Stimulated activated memory B cell treated with anti-CD40 and anti-IgM and Interleukin-4, amounts not matched to agents 10 μg/mL and 1 μg/mL and 100 μg/mL, for 72 hours (primary cell): ENCODE results near the gene KAT5.
"Not testable (repeated sequence)": the region's sequence is repeated elsewhere in the genome, so short reads cannot be mapped to it uniquely, and the experiment has no call there.

Source experiments
- ATAC-seq: fragments of 150-1000 bp; cut with Tn5 transposase; 2 replicates; pipeline ENCODE4 v1.10.0; 2021
- H3K27ac Mint-ChIP-seq: one replicate; pipeline ENCODE4 v1.8.0; 2022; ENCODE audit warnings: mild to moderate bottlenecking, mixed read lengths
- H3K27me3 Mint-ChIP-seq: one replicate; pipeline ENCODE4 v1.8.0; 2022; ENCODE audit warnings: mixed read lengths
- H3K36me3 Mint-ChIP-seq: one replicate; pipeline ENCODE4 v1.8.0; 2022; ENCODE audit warnings: mixed read lengths
- H3K4me1 Mint-ChIP-seq: one replicate; pipeline ENCODE4 v1.8.0; 2022; ENCODE audit warnings: mixed read lengths
- H3K4me3 Mint-ChIP-seq: one replicate; pipeline ENCODE4 v1.8.0; 2022; ENCODE audit warnings: mild to moderate bottlenecking, moderate library complexity, mixed read lengths
- H3K9me3 Mint-ChIP-seq: one replicate; pipeline ENCODE4 v1.8.0; 2022; ENCODE audit warnings: mixed read lengths

The KAT5 gene

DNA sequence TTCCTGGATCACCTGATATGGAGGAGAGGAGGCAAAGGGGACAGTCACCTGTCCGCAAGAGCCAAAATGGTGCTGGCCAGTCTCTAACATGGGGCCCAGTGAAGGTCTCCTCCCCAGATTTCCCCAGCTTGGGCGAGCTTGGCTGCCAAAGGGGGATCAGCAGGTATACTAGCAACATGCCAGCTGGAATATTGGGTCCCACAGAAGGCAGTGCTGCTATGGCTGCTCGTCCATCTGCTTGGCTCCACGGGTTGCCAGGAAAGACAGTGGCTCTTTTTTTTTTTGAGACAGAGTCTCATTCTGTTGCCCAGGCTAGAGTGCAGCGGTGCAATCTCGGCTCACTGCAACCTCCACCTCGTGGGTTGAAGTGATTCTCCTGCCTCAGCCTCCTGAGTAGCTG, 12.7 kb upstream of the KAT5 start:
- H3K4me1 Mint-ChIP-seq = peaks cover 13% of the 10 kb centered on the region

DNA sequence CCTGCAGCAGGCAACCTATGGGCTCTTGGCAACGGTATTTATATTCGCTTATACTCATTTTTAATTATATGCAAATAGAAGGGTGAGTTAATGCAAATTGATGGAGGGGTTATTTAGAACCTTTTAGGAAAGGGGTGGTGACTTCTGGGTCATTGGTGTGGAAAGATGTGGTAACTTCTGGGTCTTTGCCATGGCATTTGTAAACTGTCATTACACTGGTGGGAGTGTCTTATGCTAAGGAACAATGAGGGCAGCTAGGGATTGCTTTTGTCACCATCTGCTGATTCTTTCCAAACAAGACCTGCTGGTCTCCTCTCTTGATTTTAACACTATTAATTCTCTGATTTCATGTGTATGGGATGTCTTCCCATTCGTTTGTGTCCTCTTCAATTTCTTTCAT, 11.7 kb upstream of the KAT5 start:
- ATAC-seq = peak; percentile 57
- H3K4me1 Mint-ChIP-seq = peaks cover 13% of the 10 kb centered on the region

More for the DNA sequence above, 12.7 kb upstream of the KAT5 start:
- H3K9me3 Mint-ChIP-seq = peaks cover 3% of the 10 kb centered on the region
- H3K27ac Mint-ChIP-seq = no peak overlapping the region
- no peaks in the 10 kb centered on the region for H3K36me3 Mint-ChIP-seq
- no peak overlapping the region for H3K4me3 Mint-ChIP-seq
- H3K27me3 Mint-ChIP-seq = no peaks in the 10 kb centered on the region
- ATAC-seq = no peak

DNA sequence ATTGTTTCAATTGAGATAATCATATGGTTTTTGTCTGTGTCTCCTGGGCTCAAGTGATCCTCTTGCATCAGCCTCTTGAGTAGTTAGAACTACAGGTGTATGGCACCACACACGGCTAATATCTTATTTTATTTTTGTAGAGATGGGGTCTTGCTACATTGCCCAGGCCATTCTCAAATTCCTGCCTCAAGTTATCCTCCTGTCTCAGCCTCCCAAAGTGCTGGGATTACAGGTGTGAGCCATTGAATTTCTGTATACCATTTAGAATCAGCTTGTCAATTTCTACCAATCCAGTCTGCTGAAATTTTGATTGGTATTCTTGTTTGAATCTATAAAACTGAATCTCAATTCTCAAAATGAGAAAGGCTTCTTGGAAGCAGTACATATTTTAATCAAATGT, 10.4 kb upstream of the KAT5 start:
- Mint-ChIP-seq H3K27me3 (no peaks in the 10 kb centered on the region), H3K36me3 (no peaks in the 10 kb centered on the region), H3K27ac (no peak overlapping the region), H3K4me1 (peaks cover 24% of the 10 kb centered on the region), H3K4me3 (no peak overlapping the region), H3K9me3 (peaks cover 3% of the 10 kb centered on the region)
- ATAC-seq = no peak

More for the DNA sequence above, 11.7 kb upstream of the KAT5 start:
- H3K9me3 Mint-ChIP-seq = peaks cover 3% of the 10 kb centered on the region
- no peaks in the 10 kb centered on the region for H3K27me3 Mint-ChIP-seq
- H3K4me3 Mint-ChIP-seq = no peak overlapping the region
- H3K27ac Mint-ChIP-seq = no peak overlapping the region
- no peaks in the 10 kb centered on the region for H3K36me3 Mint-ChIP-seq

DNA sequence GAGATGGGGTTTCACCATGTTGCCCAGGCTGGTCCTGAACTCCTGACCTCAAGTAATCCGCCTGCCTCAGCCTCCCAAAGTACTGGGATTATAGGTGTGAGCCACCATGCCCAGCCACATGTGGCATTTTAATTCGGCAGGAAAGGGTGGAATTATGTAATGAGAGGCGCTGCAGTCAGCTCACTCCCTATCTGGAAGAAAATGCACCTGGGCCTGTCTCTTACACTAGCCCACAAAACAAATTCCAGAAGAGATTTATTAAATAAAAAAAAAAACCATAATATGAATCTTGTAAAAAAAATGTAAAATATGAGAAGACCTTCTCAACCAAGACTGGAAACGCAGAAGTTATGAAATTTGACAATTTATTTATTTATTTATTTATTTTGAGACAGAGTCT, 8.2 kb upstream of the KAT5 start:
- ATAC-seq = no peak
- no peaks in the 10 kb centered on the region for H3K36me3 Mint-ChIP-seq

DNA sequence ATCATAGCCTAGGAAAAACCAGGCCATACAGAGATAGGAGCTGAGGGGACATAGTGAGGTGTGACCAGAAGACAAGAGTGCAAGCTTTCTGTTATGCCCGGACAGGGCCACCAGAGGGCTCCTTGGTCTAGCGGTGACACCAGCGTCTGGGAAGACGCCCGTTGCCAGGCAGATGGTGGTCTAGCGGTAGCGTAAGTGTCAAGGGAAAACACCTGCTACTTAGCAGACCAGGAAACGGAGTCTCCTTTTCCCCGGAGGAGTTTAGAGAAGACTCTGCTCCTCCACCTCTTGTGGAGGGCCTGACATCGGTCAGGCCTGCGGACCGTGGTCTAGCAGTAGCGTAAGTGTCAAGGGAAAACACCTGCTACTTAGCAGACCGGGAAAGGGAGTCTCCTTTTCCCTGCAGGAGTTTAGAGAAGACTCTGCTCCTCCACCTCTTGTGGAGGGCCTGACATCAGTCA, 5.7 kb upstream of the KAT5 start:
- peak overlapping the region; percentile 69 for H3K4me3 Mint-ChIP-seq
- H3K36me3 Mint-ChIP-seq, ATAC-seq, H3K27me3 Mint-ChIP-seq, H3K9me3 Mint-ChIP-seq: not testable (repeated sequence)
- peaks cover 18% of the 10 kb centered on the region for H3K4me1 Mint-ChIP-seq
- H3K27ac Mint-ChIP-seq = peak overlapping the region; percentile 27

More for the DNA sequence above, 8.2 kb upstream of the KAT5 start:
- Mint-ChIP-seq H3K27ac (no peak overlapping the region), H3K27me3 (no peaks in the 10 kb centered on the region), H3K9me3 (peaks cover 3% of the 10 kb centered on the region), H3K4me3 (no peak overlapping the region), H3K4me1 (peaks cover 31% of the 10 kb centered on the region)

DNA sequence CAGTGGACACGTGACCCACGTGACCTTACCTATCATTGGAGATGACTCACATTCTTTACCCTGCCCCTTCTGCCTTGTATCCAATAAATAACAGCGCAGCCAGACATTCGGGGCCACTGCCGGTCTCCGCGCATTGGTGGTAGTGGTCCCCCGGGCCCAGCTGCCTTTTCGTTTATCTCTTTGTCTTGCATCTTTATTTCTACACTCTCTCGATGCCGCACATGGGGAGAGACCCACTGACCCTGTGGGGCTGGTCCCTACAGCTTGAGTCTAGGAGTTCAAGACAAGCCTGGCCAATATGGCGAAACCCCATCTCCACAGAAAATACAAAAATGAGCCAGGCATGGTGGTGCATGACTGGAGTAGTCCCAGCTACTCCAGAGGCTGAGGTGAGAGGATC, 5.0 kb upstream of the KAT5 start:
- ATAC-seq = not testable (repeated sequence)
- H3K4me3 Mint-ChIP-seq = peak overlapping the region; percentile 2
- H3K27ac Mint-ChIP-seq = peak overlapping the region; percentile 27

DNA sequence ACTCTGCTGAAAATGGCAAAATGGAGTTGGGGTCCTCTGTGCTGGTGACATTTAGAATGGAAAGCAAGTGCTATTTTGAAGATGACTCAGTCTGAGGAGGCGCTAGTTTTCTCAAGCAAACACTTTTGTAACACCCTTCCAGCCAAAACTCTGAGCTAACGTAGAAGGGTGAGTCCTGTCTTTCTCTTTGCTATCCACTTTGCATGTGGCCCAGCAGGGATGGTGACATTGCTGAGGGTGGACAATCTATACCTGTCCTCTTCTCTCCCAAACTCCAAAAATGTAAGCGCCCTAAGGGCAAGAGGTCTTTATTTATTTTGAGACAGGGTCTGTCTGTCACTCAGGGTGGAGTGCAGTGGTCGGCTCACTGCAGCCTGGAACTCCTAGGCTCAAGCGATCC, 3.6 kb upstream of the KAT5 start:
- no peaks in the 10 kb centered on the region for H3K9me3 Mint-ChIP-seq
- no peaks in the 10 kb centered on the region for H3K27me3 Mint-ChIP-seq
- H3K4me3 Mint-ChIP-seq = no peak overlapping the region
- peaks cover 4% of the 10 kb centered on the region for H3K36me3 Mint-ChIP-seq
- ATAC-seq = no peak
- peaks cover 30% of the 10 kb centered on the region for H3K4me1 Mint-ChIP-seq
- no peak overlapping the region for H3K27ac Mint-ChIP-seq

More for the DNA sequence above, 5.0 kb upstream of the KAT5 start:
- not testable (repeated sequence) for H3K9me3 Mint-ChIP-seq, H3K27me3 Mint-ChIP-seq, H3K36me3 Mint-ChIP-seq
- peaks cover 18% of the 10 kb centered on the region for H3K4me1 Mint-ChIP-seq

DNA sequence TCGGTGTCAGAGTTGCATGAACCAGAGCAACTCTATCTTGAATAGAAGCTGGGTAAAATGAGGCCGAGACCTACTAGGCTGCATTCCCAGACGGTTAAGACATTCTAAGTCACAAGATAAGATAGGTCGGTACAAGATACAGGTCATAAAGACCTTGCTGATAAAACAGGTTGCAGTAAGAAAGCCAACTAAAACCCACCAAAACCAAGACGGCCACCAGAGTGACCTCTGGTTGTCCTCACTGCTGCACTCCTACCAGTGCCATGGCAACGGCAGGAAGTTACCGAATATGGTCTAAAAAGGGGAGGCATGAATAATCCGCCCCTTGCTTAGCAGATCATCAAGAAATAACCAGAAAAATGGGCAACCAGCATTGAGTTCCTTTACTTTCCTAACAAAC, 2.4 kb upstream of the KAT5 start:
- peaks cover 14% of the 10 kb centered on the region for H3K36me3 Mint-ChIP-seq
- H3K4me3 Mint-ChIP-seq = no peak overlapping the region
- no peak for ATAC-seq
- H3K27ac Mint-ChIP-seq = no peak overlapping the region
- H3K9me3 Mint-ChIP-seq = no peaks in the 10 kb centered on the region
- peaks cover 38% of the 10 kb centered on the region for H3K4me1 Mint-ChIP-seq
- H3K27me3 Mint-ChIP-seq = no peaks in the 10 kb centered on the region

DNA sequence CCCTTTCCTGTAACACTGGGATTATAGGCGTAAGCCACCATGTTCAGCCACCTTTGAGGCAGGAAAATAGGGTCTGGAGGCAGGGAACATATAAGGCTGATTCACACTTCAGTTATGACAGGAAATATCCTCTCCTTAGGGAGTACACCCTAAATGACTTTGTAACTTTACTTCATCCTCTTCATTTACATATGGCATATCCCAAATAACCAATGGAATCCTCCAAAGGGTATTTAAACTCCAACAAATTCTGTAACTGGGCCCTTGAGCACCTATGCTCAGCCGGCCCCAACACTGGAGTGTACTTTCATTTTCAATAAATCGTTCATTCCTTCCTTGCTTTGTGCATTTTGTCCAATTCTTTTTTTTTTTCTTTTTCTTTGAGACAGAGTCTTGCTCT, 1.6 kb upstream of the KAT5 start:
- Mint-ChIP-seq H3K27me3 (no peaks in the 10 kb centered on the region), H3K4me3 (peak overlapping the region; percentile 21), H3K27ac (no peak overlapping the region), H3K36me3 (peaks cover 21% of the 10 kb centered on the region), H3K9me3 (no peaks in the 10 kb centered on the region), H3K4me1 (peaks cover 44% of the 10 kb centered on the region)
- ATAC-seq = no peak

DNA sequence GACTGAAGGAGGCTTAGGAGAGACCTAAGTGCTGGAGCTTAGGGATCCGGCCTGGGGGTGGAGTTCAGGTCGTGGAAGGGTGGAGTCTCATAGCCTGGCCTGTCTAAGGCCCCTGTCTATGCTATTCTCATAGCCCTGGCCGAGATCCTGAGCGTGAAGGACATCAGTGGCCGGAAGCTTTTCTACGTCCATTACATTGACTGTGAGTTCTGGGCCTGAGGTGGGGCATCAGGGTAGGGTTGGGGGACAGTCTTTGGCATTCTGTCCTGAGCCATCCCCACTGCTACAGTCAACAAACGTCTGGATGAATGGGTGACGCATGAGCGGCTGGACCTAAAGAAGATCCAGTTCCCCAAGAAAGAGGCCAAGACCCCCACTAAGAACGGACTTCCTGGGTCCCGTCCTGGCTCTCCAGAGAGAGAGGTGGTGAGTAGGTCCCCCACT, 603 bp downstream of the KAT5 start:
- H3K27me3 Mint-ChIP-seq = no peaks in the 10 kb centered on the region
- H3K4me3 Mint-ChIP-seq = peak overlapping the region; percentile 92
- no peak for ATAC-seq
- H3K9me3 Mint-ChIP-seq = no peaks in the 10 kb centered on the region
- peaks cover 40% of the 10 kb centered on the region for H3K36me3 Mint-ChIP-seq
- peaks cover 37% of the 10 kb centered on the region for H3K4me1 Mint-ChIP-seq
- peak overlapping the region; percentile 98 for H3K27ac Mint-ChIP-seq

DNA sequence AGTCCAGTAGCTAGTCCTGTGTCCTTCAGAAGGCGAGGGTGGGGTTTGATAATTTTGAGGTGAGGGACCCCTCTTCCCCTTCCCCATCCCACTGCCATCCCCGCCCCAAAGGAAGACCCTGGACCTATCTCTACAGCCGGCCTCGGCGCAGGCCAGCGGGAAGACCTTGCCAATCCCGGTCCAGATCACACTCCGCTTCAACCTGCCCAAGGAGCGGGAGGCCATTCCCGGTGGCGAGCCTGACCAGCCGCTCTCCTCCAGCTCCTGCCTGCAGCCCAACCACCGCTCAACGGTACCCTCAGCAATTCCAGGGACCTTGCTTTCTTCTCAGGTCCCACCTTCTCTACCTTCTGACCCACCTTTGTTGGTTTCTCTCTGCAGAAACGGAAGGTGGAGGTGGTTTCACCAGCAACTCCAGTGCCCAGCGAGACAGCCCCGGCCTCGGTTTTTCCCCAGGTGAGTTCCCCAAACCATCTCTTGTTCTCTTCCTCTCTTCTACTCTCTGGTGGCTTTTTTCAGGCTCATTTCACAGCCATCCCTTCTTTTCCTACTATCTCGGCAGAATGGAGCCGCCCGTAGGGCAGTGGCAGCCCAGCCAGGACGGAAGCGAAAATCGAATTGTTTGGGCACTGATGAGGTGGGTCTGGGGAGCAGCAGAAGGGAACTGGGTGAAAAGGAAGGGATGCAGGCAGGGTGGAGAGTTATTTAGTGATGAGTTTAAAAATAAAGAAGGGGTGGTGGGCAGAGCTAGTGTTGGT, 1.3 kb downstream of the KAT5 start:
- Mint-ChIP-seq H3K27me3 (no peaks in the 10 kb centered on the region), H3K4me1 (peaks cover 45% of the 10 kb centered on the region)

DNA sequence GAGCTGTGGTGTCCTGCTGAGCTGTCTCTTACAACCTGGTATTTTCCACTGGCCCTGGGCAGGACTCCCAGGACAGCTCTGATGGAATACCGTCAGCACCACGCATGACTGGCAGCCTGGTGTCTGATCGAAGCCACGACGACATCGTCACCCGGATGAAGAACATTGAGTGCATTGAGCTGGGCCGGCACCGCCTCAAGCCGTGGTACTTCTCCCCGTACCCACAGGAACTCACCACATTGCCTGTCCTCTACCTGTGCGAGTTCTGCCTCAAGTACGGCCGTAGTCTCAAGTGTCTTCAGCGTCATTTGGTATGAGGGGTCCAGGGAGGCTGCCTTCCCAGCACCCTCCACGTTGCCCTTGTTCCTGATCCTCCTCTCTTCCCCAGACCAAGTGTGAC, 2.4 kb downstream of the KAT5 start:
- no peak overlapping the region for H3K27ac Mint-ChIP-seq
- peak overlapping the region; percentile 26 for H3K4me3 Mint-ChIP-seq
- no peak for ATAC-seq
- H3K9me3 Mint-ChIP-seq = no peaks in the 10 kb centered on the region
- H3K36me3 Mint-ChIP-seq = peaks cover 50% of the 10 kb centered on the region
- H3K4me1 Mint-ChIP-seq = peaks cover 55% of the 10 kb centered on the region
- H3K27me3 Mint-ChIP-seq = no peaks in the 10 kb centered on the region

More for the DNA sequence above, 1.3 kb downstream of the KAT5 start:
- Mint-ChIP-seq H3K36me3 (peaks cover 42% of the 10 kb centered on the region), H3K27ac (peak overlapping the region; percentile 98), H3K9me3 (no peaks in the 10 kb centered on the region), H3K4me3 (peak overlapping the region; percentile 92)
- ATAC-seq = no peak

DNA sequence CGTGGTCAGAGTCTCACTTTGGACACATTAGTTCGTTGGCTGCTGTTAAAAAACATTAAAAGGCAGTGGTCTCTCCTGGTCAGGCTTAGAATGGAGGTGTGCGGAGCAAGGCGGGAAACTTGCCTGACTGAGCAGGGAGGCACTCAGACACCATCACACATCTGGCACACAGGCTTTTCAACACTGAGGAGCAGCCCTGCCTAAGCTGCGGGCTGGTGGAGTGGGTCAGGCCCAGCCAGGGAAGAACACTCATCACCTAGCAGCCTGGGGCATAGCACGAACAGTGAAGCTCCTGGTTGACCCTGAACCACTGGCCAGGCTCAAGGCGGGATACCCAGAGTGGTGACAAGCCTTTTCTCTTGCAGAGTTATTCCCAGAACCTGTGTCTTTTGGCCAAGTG, 4.2 kb downstream of the KAT5 start:
- Mint-ChIP-seq H3K36me3 (peaks cover 55% of the 10 kb centered on the region), H3K4me1 (peaks cover 66% of the 10 kb centered on the region), H3K4me3 (no peak overlapping the region), H3K27me3 (no peaks in the 10 kb centered on the region), H3K27ac (no peak overlapping the region), H3K9me3 (no peaks in the 10 kb centered on the region)
- ATAC-seq = no peak

DNA sequence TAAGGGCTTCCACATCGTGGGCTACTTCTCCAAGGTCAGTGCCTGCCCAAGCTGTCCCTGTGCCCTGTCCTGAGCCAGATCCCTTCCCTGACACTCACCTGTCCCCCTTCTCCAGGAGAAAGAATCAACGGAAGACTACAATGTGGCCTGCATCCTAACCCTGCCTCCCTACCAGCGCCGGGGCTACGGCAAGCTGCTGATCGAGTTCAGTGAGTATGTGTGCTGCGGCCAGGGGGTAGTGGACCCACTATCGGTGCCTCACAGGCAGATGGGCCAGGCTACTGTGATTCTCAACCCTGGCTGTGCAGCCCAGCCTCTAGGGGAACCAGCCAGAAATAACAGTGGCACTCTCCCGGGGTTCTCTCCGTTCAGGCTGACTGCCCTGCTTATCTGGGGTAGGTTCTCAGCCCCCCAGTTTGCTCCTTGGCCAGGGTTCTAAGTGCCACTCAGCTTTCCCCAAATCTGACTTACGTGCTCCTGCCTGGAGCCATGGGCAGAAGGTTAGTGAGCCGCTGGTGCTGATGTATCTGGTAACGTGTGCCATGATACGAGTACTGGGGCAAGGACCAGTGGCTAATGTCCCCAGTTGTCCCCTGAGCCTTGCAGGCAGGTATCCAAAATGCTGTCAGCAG, 4.8 kb downstream of the KAT5 start:
- H3K4me1 Mint-ChIP-seq = peaks cover 66% of the 10 kb centered on the region
- peaks cover 55% of the 10 kb centered on the region for H3K36me3 Mint-ChIP-seq
- peak overlapping the region; percentile 17 for H3K27ac Mint-ChIP-seq
- no peaks in the 10 kb centered on the region for H3K27me3 Mint-ChIP-seq
- ATAC-seq = no peak
- H3K4me3 Mint-ChIP-seq = no peak overlapping the region
- no peaks in the 10 kb centered on the region for H3K9me3 Mint-ChIP-seq

DNA sequence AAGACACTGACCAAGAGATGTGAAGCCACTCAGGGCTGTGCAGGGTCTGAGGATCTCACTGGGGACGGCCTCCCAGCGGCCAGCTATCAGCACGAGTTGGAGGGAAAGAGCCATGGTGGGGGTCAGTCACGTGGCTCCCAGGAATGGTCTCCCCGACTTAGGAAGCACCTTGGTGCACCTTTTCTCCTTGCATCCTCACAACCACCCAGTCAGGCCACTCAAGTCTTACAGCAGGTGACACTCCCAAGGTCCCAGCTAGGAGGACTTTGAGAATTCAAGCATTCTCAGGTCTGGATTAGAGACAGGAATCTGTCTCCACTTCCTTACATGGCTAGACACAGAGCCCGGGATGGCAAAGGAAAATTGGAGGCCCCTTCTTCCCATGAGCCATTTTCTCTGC, 5.9 kb downstream of the KAT5 start:
- Mint-ChIP-seq H3K9me3 (no peaks in the 10 kb centered on the region), H3K4me1 (peaks cover 59% of the 10 kb centered on the region), H3K4me3 (no peak overlapping the region), H3K27ac (peak overlapping the region; percentile 17), H3K27me3 (no peaks in the 10 kb centered on the region), H3K36me3 (peaks cover 55% of the 10 kb centered on the region)
- ATAC-seq = no peak

DNA sequence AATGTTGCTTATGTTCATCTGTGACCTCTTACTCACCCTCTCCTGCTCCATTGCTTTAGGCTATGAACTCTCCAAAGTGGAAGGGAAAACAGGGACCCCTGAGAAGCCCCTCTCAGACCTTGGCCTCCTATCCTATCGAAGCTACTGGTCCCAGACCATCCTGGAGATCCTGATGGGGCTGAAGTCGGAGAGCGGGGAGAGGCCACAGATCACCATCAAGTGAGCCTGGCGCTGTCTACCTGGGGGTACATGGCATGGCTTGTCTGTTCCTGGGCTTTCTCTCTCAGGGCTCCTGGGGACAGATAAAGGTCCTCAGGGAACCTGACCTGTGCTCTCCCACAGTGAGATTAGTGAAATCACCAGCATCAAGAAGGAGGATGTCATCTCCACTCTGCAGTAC, 6.5 kb downstream of the KAT5 start:
- H3K27ac Mint-ChIP-seq = peak overlapping the region; percentile 86
- peak overlapping the region; percentile 99 for H3K4me3 Mint-ChIP-seq
- no peaks in the 10 kb centered on the region for H3K27me3 Mint-ChIP-seq
- peaks cover 50% of the 10 kb centered on the region for H3K36me3 Mint-ChIP-seq
- H3K4me1 Mint-ChIP-seq = peaks cover 53% of the 10 kb centered on the region
- no peaks in the 10 kb centered on the region for H3K9me3 Mint-ChIP-seq
- no peak for ATAC-seq
